ENCODE results near the gene OGA.

The OGA gene

DNA sequence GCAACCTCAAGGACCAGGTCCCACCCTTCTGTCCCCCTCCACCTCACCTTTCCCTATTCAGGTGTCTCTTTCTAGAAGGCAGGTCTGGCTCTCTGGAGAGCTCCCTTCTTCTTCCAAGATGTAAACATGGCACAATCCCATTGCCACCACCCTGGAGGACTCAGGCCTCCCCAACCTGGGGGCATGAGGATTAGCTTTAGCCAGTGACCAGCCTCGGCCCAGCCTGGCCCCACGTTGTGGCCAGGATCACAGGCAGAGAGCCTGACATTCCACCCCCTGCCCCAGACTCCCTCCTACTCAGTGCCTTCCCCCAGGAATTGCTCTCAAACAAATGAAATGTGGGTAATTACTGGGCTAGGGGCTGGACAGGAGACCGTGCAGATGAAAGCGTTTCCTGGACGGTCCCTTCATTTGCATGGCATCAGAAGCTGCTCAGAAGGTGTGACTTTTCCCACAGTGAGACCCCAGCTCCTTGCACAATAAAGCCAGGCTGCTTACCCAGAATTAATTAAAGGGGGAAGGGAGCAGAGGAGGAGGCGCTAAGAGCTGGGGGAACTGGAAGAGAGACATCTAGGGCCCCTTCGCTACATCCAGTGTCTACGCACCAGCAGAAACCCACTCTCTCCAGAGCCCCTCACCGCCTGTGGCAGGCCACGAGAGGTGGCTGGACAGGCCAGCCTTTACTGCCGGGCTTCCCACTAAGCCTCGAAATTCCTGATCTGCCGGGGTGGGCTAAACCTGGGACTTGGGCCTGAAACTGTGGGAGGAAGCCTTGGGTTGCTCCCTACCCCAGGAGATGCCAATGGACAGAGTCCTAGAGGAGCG lies 50.1 kb downstream of the OGA start:
- Histone ChIP-seq H3K36me3 (ENCODE audit: control insufficient read depth, insufficient read depth, low read length) (no peaks in the 10 kb centered on the region), H3K4me1 (ENCODE audit: control insufficient read depth, insufficient read depth, low read length) (no peaks in the 10 kb centered on the region), H3K4me3 (ENCODE audit: low read length) (no peak overlapping the region), H3K9ac (ENCODE audit: low read length) (no peak overlapping the region), H3K27me3 (ENCODE audit: control insufficient read depth, insufficient read depth, low read length) (peaks cover 17% of the 10 kb centered on the region), H3K27ac (ENCODE audit: low read depth, low read length) (no peak overlapping the region)

DNA sequence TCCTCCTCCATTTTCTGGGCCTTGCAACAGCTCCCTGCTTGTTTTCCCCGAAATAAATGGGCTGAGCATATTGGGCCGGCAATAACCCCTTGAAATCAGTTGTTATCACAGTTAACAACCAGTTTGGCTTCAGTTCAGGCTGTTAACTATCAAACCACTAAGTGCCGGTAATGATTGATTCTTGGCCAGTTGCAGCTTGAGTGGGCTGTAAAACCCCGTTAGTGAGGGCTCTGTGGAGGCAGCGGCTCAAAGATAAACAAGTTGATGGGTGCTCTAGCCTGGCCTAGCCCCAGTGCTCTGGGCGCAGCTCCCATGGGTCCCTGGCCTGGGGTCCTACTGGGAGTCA lies 50.7 kb downstream of the OGA start:
- Histone ChIP-seq H3K9ac (ENCODE audit: low read length) (no peak overlapping the region), H3K27ac (ENCODE audit: low read depth, low read length) (no peak overlapping the region), H3K4me3 (ENCODE audit: low read length) (no peak overlapping the region), H3K27me3 (ENCODE audit: control insufficient read depth, insufficient read depth, low read length) (peaks cover 13% of the 10 kb centered on the region), H3K4me1 (ENCODE audit: control insufficient read depth, insufficient read depth, low read length) (no peaks in the 10 kb centered on the region), H3K36me3 (ENCODE audit: control insufficient read depth, insufficient read depth, low read length) (no peaks in the 10 kb centered on the region)

DNA sequence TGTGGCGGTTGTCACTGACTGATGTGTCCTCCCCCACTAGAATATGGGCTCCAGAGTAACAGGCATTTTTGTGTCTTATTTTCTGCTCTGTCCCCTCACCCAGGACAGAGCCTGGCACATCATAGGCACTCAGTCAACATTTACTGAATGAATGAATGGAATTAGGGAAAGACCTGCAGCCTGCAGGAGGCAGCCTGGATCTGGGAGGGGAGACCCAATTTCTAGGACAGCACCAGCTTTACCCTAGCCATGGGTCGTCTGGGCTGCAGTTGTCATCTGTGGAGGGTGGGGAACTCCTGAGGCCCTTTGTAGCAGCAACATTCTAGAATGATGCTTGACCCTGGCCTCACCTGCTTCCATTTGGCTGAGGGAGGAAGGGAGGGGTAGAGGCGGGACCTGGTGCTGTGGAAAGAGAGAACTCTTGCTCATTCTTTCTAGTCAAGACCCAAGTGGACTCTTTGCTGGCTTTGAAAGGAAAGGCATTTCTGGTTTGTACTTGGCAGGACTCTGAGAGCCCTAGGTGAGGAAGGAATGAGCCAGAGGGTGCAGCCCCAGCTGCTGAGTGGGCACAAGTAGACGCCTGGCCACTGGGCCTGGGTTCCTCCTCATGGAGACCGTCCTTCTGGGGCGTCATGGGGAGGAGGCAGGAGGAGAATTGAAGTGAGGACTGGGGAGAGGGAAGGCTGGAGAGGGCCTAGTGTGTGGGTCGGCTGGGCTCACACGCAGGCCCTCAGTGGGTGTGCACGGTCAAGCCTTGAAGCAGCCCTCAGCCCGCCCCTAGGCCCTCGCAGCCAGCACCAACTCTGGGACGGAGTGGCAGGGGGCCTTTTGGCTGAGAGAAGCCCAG lies 51.3 kb downstream of the OGA start:
- H3K9ac ChIP-seq (ENCODE audit: low read length): no peak overlapping the region
- H3K4me1 ChIP-seq (ENCODE audit: control insufficient read depth, insufficient read depth, low read length): no peaks in the 10 kb centered on the region
- no peak overlapping the region for H3K27ac ChIP-seq (ENCODE audit: low read depth, low read length)
- H3K4me3 ChIP-seq (ENCODE audit: low read length): no peak overlapping the region
- H3K27me3 ChIP-seq (ENCODE audit: control insufficient read depth, insufficient read depth, low read length): peaks cover 10% of the 10 kb centered on the region
- no peaks in the 10 kb centered on the region for H3K36me3 ChIP-seq (ENCODE audit: control insufficient read depth, insufficient read depth, low read length)

DNA sequence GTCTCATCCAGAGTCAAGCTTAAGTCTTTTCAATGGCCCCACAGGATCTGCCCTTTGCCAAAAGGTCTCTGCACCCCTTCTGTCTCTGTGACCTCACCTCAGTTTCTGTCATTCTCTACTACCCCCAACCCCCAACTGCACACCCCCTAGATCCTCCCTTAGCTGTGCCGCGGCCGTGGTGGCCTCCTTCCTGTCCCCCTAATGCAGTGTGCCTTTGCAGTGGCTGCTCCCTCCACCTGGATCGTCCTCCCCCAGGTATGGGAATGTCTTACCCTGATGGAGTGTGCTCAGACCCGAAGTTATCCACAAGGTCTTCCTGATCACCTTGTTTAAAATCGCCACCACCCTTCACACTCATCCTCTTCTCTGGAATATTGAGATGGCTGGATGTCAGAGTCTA lies 51.9 kb downstream of the OGA start:
- Histone ChIP-seq H3K27ac (ENCODE audit: low read depth, low read length) (no peak overlapping the region), H3K27me3 (ENCODE audit: control insufficient read depth, insufficient read depth, low read length) (peaks cover 7% of the 10 kb centered on the region), H3K4me1 (ENCODE audit: control insufficient read depth, insufficient read depth, low read length) (no peaks in the 10 kb centered on the region), H3K4me3 (ENCODE audit: low read length) (no peak overlapping the region), H3K36me3 (ENCODE audit: control insufficient read depth, insufficient read depth, low read length) (no peaks in the 10 kb centered on the region), H3K9ac (ENCODE audit: low read length) (no peak overlapping the region)

- H3K9ac ChIP-seq (ENCODE audit: low read length): no peak overlapping the region
- no peaks in the 10 kb centered on the region for H3K4me1 ChIP-seq (ENCODE audit: control insufficient read depth, insufficient read depth, low read length)
- no peak overlapping the region for H3K4me3 ChIP-seq (ENCODE audit: low read length)
- H3K27me3 ChIP-seq (ENCODE audit: control insufficient read depth, insufficient read depth, low read length): peaks cover 3% of the 10 kb centered on the region
- H3K36me3 ChIP-seq (ENCODE audit: control insufficient read depth, insufficient read depth, low read length): no peaks in the 10 kb centered on the region
- no peak overlapping the region for H3K27ac ChIP-seq (ENCODE audit: low read depth, low read length)
Observed at GRCh38 chr10:101763141-101763846, 55.0 kb downstream of the OGA start.

DNA sequence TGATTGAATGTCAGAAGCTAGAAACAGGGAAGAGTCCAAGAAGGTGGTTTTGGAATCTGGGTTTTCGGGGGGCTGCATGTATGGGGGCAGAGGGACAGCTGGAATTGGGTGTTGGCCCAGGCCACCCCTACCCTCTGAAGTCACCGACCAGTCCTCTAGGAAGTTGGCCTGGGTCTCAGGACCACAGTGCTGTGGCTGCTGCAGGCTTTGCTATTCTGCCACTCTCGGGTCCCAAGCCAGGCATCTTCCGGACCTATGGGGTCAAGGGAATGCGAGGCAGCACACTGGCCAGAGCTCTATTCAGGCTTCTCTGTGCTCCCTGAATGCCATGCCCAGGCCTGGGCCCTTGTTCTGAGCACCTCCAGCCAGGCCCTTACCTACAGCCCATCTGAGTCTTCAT lies 55.5 kb downstream of the OGA start:
- no peak overlapping the region for H3K27ac ChIP-seq (ENCODE audit: low read depth, low read length)
- no peaks in the 10 kb centered on the region for H3K36me3 ChIP-seq (ENCODE audit: control insufficient read depth, insufficient read depth, low read length)
- H3K9ac ChIP-seq (ENCODE audit: low read length): no peak overlapping the region
- peaks cover 3% of the 10 kb centered on the region for H3K27me3 ChIP-seq (ENCODE audit: control insufficient read depth, insufficient read depth, low read length)
- no peaks in the 10 kb centered on the region for H3K4me1 ChIP-seq (ENCODE audit: control insufficient read depth, insufficient read depth, low read length)
- no peak overlapping the region for H3K4me3 ChIP-seq (ENCODE audit: low read length)

- Histone ChIP-seq H3K36me3 (ENCODE audit: control insufficient read depth, insufficient read depth, low read length) (no peaks in the 10 kb centered on the region), H3K27ac (ENCODE audit: low read depth, low read length) (no peak overlapping the region), H3K27me3 (ENCODE audit: control insufficient read depth, insufficient read depth, low read length) (peaks cover 3% of the 10 kb centered on the region), H3K4me3 (ENCODE audit: low read length) (no peak overlapping the region), H3K4me1 (ENCODE audit: control insufficient read depth, insufficient read depth, low read length) (no peaks in the 10 kb centered on the region), H3K9ac (ENCODE audit: low read length) (no peak overlapping the region)
Observed at GRCh38 chr10:101761226-101761625, 57.0 kb downstream of the OGA start.

- H3K4me3 ChIP-seq (ENCODE audit: low read length): no peak overlapping the region
- peaks cover 3% of the 10 kb centered on the region for H3K27me3 ChIP-seq (ENCODE audit: control insufficient read depth, insufficient read depth, low read length)
- H3K4me1 ChIP-seq (ENCODE audit: control insufficient read depth, insufficient read depth, low read length): no peaks in the 10 kb centered on the region
- H3K36me3 ChIP-seq (ENCODE audit: control insufficient read depth, insufficient read depth, low read length): no peaks in the 10 kb centered on the region
- H3K9ac ChIP-seq (ENCODE audit: low read length): no peak overlapping the region
- H3K27ac ChIP-seq (ENCODE audit: low read depth, low read length): no peak overlapping the region
Observed at GRCh38 chr10:101760510-101760909, 57.7 kb downstream of the OGA start.

GRCh38 chr10:101759309-101760247 lies 58.7 kb downstream of the OGA start:
- Histone ChIP-seq H3K9ac (ENCODE audit: low read length) (no peak overlapping the region), H3K36me3 (ENCODE audit: control insufficient read depth, insufficient read depth, low read length) (no peaks in the 10 kb centered on the region), H3K27ac (ENCODE audit: low read depth, low read length) (no peak overlapping the region), H3K4me3 (ENCODE audit: low read length) (no peak overlapping the region), H3K27me3 (ENCODE audit: control insufficient read depth, insufficient read depth, low read length) (peaks cover 3% of the 10 kb centered on the region), H3K4me1 (ENCODE audit: control insufficient read depth, insufficient read depth, low read length) (no peaks in the 10 kb centered on the region)

DNA sequence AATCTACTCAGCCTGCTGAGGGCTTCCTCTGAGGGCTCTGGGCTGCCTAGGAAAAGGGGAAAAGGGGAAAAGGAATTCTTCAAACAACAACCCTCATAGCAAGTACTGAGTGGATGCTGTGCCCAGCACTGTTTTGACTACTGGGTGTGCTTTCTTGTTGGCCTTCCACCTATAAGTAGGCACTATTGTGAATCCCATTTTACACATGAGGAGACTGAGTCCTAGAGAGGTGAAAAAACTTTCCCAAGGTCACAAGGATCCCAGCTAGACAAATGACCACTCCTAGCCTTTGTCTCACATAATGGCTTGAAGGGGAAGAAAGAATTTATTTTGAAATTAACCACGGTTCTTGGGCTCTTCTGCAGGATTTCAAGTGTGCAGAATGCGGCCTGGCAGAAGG lies 59.4 kb downstream of the OGA start:
- Histone ChIP-seq H3K27me3 (ENCODE audit: control insufficient read depth, insufficient read depth, low read length) (peaks cover 3% of the 10 kb centered on the region), H3K4me3 (ENCODE audit: low read length) (no peak overlapping the region), H3K36me3 (ENCODE audit: control insufficient read depth, insufficient read depth, low read length) (no peaks in the 10 kb centered on the region), H3K27ac (ENCODE audit: low read depth, low read length) (no peak overlapping the region), H3K9ac (ENCODE audit: low read length) (no peak overlapping the region), H3K4me1 (ENCODE audit: control insufficient read depth, insufficient read depth, low read length) (no peaks in the 10 kb centered on the region)

DNA sequence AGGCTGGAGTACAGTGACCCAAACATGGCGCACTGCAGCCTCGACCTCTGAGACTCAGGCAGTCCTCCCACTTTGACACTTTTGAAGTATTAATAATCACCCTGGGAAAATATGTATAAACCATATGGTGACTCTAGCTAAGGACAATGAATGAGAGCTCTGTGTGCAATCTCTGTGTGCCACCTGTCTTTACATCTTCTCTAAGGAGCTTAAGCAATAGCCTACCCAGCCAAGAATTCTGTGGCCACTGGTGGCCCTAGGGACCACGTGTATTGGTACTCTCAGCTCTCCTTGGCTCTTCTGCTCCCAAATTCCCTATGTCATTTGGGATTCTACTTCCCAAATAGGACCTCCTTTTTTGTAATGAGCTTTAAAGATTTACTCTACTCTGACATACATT lies 66.0 kb downstream of the OGA start:
- Histone ChIP-seq H3K36me3 (ENCODE audit: control insufficient read depth, insufficient read depth, low read length) (no peaks in the 10 kb centered on the region), H3K4me3 (ENCODE audit: low read length) (no peak overlapping the region), H3K27me3 (ENCODE audit: control insufficient read depth, insufficient read depth, low read length) (no peaks in the 10 kb centered on the region), H3K4me1 (ENCODE audit: control insufficient read depth, insufficient read depth, low read length) (no peaks in the 10 kb centered on the region), H3K9ac (ENCODE audit: low read length) (no peak overlapping the region), H3K27ac (ENCODE audit: low read depth, low read length) (no peak overlapping the region)

Data from rectal smooth muscle tissue (tissue), 1 donor.